H9 (cell line): Measurements from ENCODE around the gene BACE2. TPM values are rescaled to one million over a fixed set of nuclear protein-coding genes. Genes with fewer than 3 reads are reported as not detected.
A peak's percentile ranks its signal among the peaks of the same experiment; 100 is the strongest.

ENCODE experiments used
- DNase-seq: peaks from one replicate; pipeline ENCODE4 v3.0.0-alpha.2; 2017
- H2AFZ ChIP-seq: one replicate; pipeline ENCODE4 v1.6.1; 2013; ENCODE audit warnings: mild to moderate bottlenecking, low read length, control low read depth, moderate library complexity
- H2AK5ac ChIP-seq: 2 replicates; pipeline ENCODE4 v1.6.1; 2013; ENCODE audit warnings: low read length, control low read depth, mixed read lengths; ENCODE audit not compliant: insufficient read length
- H2BK120ac ChIP-seq: one replicate; pipeline ENCODE4 v1.6.1; 2013; ENCODE audit warnings: low read depth, mild to moderate bottlenecking, low read length, control low read depth, inconsistent platforms; ENCODE audit not compliant: poor library complexity, severe bottlenecking
- H2BK12ac ChIP-seq: 2 replicates; pipeline ENCODE4 v1.6.1; 2013; ENCODE audit warnings: low read length, control low read depth, mixed read lengths, low read depth; ENCODE audit not compliant: insufficient read length
- H2BK15ac ChIP-seq: 2 replicates; pipeline ENCODE4 v1.6.1; 2013; ENCODE audit warnings: low read depth, low read length, control low read depth
- H2BK20ac ChIP-seq: one replicate; pipeline ENCODE4 v1.6.1; 2013; ENCODE audit warnings: low read depth, mild to moderate bottlenecking, low read length, control low read depth, inconsistent platforms; ENCODE audit not compliant: poor library complexity, severe bottlenecking
- H2BK5ac ChIP-seq: 2 replicates; pipeline ENCODE4 v1.6.1; 2013; ENCODE audit warnings: low read length, control low read depth, mixed read lengths; ENCODE audit not compliant: insufficient read length
- H3K14ac ChIP-seq: 2 replicates; pipeline ENCODE4 v1.6.1; 2013; ENCODE audit warnings: low read length, control low read depth; ENCODE audit not compliant: insufficient read depth
- H3K18ac ChIP-seq: 2 replicates; pipeline ENCODE4 v1.6.1; 2013; ENCODE audit warnings: low read depth, mild to moderate bottlenecking, mixed read lengths, low read length, control low read depth; ENCODE audit not compliant: insufficient read length
- H3K23ac ChIP-seq: 2 replicates; pipeline ENCODE4 v1.6.1; 2013; ENCODE audit warnings: low read length, control low read depth, mixed read lengths, low read depth; ENCODE audit not compliant: insufficient read length
- H3K23me2 ChIP-seq: 2 replicates; pipeline ENCODE4 v1.6.1; 2013; ENCODE audit warnings: low read depth, mild to moderate bottlenecking, mixed read lengths, low read length, control low read depth; ENCODE audit not compliant: insufficient read length, poor library complexity, severe bottlenecking
- H3K27ac ChIP-seq: 2 replicates; pipeline ENCODE4 v1.5.1; 2013; ENCODE audit warnings: low read length, control low read depth, mixed read lengths, low read depth; ENCODE audit not compliant: insufficient read length
- H3K27me3 ChIP-seq: 2 replicates; pipeline ENCODE4 v1.6.1; 2013; ENCODE audit warnings: low read length, control low read depth, inconsistent platforms; ENCODE audit not compliant: insufficient read depth
- H3K4ac ChIP-seq: 2 replicates; pipeline ENCODE4 v1.6.1; 2013; ENCODE audit warnings: low read depth, mild to moderate bottlenecking, control low read depth, inconsistent platforms, low read length, moderate library complexity
- H3K4me1 ChIP-seq: 2 replicates; pipeline ENCODE4 v1.6.1; 2013; ENCODE audit warnings: low read length, control low read depth, inconsistent platforms; ENCODE audit not compliant: insufficient read depth
- H3K4me2 ChIP-seq: 2 replicates; pipeline ENCODE4 v1.6.1; 2013; ENCODE audit warnings: low read length, control low read depth, mixed read lengths; ENCODE audit not compliant: insufficient read length, insufficient read depth
- H3K56ac ChIP-seq: 2 replicates; pipeline ENCODE4 v1.6.1; 2013; ENCODE audit warnings: low read depth, mild to moderate bottlenecking, mixed read lengths, low read length, control low read depth; ENCODE audit not compliant: insufficient read length
- H3K79me1 ChIP-seq: 2 replicates; pipeline ENCODE4 v1.6.1; 2013; ENCODE audit warnings: low read depth, mild to moderate bottlenecking, moderate library complexity, low read length, control low read depth, inconsistent platforms; ENCODE audit not compliant: insufficient read depth, poor library complexity, severe bottlenecking
- H3K79me2 ChIP-seq: 2 replicates; pipeline ENCODE4 v1.6.1; 2013; ENCODE audit warnings: low read length, control low read depth, inconsistent platforms; ENCODE audit not compliant: insufficient read depth
- H3K9ac ChIP-seq: 2 replicates; pipeline ENCODE4 v1.6.1; 2013; ENCODE audit warnings: low read length, control low read depth, mixed read lengths; ENCODE audit not compliant: insufficient read length; ENCODE audit errors: extremely low read depth
- H3K9me3 ChIP-seq: one replicate; pipeline ENCODE4 v1.6.1; 2013; ENCODE audit warnings: low read depth, low read length, inconsistent platforms; ENCODE audit not compliant: control insufficient read depth
- H3T11ph ChIP-seq: one replicate; pipeline ENCODE4 v1.6.1; 2013; ENCODE audit warnings: mild to moderate bottlenecking, low read length, control low read depth, inconsistent platforms
- H4K20me1 ChIP-seq: one replicate; pipeline ENCODE4 v1.6.1; 2013; ENCODE audit not compliant: control insufficient read depth, insufficient read length, insufficient read depth
- H4K5ac ChIP-seq: 2 replicates; pipeline ENCODE4 v1.6.1; 2013; ENCODE audit warnings: low read depth, mild to moderate bottlenecking, mixed read lengths, low read length, control low read depth; ENCODE audit not compliant: insufficient read length
- H4K8ac ChIP-seq: replicated peaks from 2 replicates; pipeline ENCODE4 v1.6.1; 2013; ENCODE audit warnings: low read length, control low read depth, mixed read lengths, low read depth; ENCODE audit not compliant: insufficient read length
- H4K91ac ChIP-seq: 2 replicates; pipeline ENCODE4 v1.6.1; 2013; ENCODE audit warnings: low read depth, mild to moderate bottlenecking, moderate library complexity, mixed read lengths, low read length, control low read depth; ENCODE audit not compliant: insufficient read length
- H3K27ac Mint-ChIP-seq, 3 experiments: 2 replicates in 2 of 3; 3 replicates in 1 of 3; pipeline ENCODE4 v1.8.0; 2020 to 2021; ENCODE audit warnings: mixed read lengths in 3 of 3, mild to moderate bottlenecking in 1 of 3, moderate library complexity in 1 of 3
- H3K27me3 Mint-ChIP-seq: 2 replicates; pipeline ENCODE4 v1.8.0; 2021; ENCODE audit warnings: low read depth, mild to moderate bottlenecking, moderate library complexity, mixed read lengths
- H3K36me3 Mint-ChIP-seq, 3 experiments: 2 replicates in 2 of 3; 3 replicates in 1 of 3; pipeline ENCODE4 v1.8.0; 2020 to 2021; ENCODE audit warnings: low read depth in 3 of 3, mixed read lengths in 3 of 3; ENCODE audit not compliant: insufficient read depth in 1 of 3
- H3K4me1 Mint-ChIP-seq, 2 experiments: 2 replicates each; pipeline ENCODE4 v1.8.0; 2020; ENCODE audit warnings: mixed read lengths in 2 of 2
- H3K4me3 Mint-ChIP-seq, 2 experiments: 2 replicates in 1 of 2; 3 replicates in 1 of 2; pipeline ENCODE4 v1.8.0; 2020 to 2021; ENCODE audit warnings: mild to moderate bottlenecking in 2 of 2, mixed read lengths in 2 of 2, moderate library complexity in 1 of 2
- H3K9me3 Mint-ChIP-seq, 2 experiments: 2 replicates in 1 of 2; 3 replicates in 1 of 2; pipeline ENCODE4 v1.8.0; 2020; ENCODE audit warnings: mild to moderate bottlenecking in 2 of 2, mixed read lengths in 2 of 2, moderate library complexity in 1 of 2
- WGBS: extraction: QIAGEN DNeasy Blood & Tissue Kit; methylation state at CpG from one replicate; pipeline ENCODE4 v1.1.7; 2013; ENCODE audit warnings: missing lambda C conversion rate, low lambda C conversion rate, mixed read lengths; ENCODE audit not compliant: insufficient read length; ENCODE audit errors: extremely low coverage; 5-methylcytosine and 5-hydroxymethylcytosine counted together
- total RNA-seq: library from RNA; stranded (reverse); gene quantifications from 2 replicates; pipeline ENCODE4 v1.2.1, GENCODE V29; 2021
- TF ChIP-seq, protein P1 (sequence below): fragments of 200-600 bp; sonication (generic); conservative IDR thresholded peaks from 3 replicates; pipeline ENCODE4 v1.8.0; 2021; ENCODE audit warnings: antibody characterized with exemption, mild to moderate bottlenecking

Gene BACE2
- total RNA-seq, 1 experiment from 2014 or later: 8.0 TPM

DNA sequence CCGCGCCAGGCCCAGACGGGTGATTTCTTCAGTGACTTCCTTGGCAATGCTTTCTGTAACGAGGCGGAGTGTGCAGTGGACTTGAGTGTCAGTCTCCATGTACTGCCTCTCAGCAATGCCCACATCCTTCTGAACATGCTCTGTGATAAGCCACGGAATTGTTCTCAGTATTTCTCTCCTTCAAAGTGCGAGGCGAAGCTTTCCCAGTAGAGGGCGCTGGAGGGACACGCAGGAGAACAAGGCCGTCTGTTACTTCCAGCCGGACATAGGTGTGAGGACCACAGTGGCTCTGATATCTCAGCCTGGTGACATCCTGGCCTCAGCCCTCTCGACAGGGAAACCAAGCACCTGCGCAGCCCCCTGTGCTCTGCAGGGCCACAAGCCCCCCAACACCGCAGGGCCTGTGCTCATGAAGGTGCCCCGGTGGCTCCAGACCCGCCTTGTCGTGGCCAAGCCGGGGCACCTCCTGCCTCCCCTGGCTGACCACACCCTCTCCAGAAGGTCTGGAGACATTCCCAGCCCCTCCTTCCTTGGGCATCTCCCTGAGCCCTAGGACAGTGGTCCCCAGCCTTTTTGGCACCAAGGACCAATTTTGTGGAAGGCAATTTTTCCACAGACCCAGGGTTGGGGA is 46.1 kb upstream of the BACE2 start:
- no peak overlapping the region for H2BK12ac ChIP-seq
- Mint-ChIP-seq H3K4me3 (no peak overlapping the region), H3K36me3 (peaks cover 0 to 2% (median 0%) of the 10 kb centered on the region in 3 experiments; a peak in 1 of 7 replicates), H3K27ac (no peak overlapping the region; a peak in 1 of 7 replicates), H3K27me3 (peaks cover 25% of the 10 kb centered on the region), H3K9me3 (peaks cover 3 to 5% of the 10 kb centered on the region in 2 experiments; a peak in 3 of 5 replicates), H3K4me1 (peaks cover 0 to 2% of the 10 kb centered on the region in 2 experiments; a peak in 1 of 4 replicates)
- H2BK120ac ChIP-seq: no peak overlapping the region
- H4K91ac ChIP-seq: no peak overlapping the region
- no peaks in the 10 kb centered on the region for H3K9me3 ChIP-seq
- no peak overlapping the region for H3K23ac ChIP-seq
- no peak overlapping the region for H3T11ph ChIP-seq
- no peak overlapping the region for H2AFZ ChIP-seq
- H4K8ac ChIP-seq: no peak overlapping the region
- TF ChIP-seq, protein P1, sequence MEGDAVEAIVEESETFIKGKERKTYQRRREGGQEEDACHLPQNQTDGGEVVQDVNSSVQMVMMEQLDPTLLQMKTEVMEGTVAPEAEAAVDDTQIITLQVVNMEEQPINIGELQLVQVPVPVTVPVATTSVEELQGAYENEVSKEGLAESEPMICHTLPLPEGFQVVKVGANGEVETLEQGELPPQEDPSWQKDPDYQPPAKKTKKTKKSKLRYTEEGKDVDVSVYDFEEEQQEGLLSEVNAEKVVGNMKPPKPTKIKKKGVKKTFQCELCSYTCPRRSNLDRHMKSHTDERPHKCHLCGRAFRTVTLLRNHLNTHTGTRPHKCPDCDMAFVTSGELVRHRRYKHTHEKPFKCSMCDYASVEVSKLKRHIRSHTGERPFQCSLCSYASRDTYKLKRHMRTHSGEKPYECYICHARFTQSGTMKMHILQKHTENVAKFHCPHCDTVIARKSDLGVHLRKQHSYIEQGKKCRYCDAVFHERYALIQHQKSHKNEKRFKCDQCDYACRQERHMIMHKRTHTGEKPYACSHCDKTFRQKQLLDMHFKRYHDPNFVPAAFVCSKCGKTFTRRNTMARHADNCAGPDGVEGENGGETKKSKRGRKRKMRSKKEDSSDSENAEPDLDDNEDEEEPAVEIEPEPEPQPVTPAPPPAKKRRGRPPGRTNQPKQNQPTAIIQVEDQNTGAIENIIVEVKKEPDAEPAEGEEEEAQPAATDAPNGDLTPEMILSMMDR: peak; percentile 92
- H2BK5ac ChIP-seq: no peak overlapping the region
- H3K27ac ChIP-seq: no peak overlapping the region
- H3K27me3 ChIP-seq: no peaks in the 10 kb centered on the region
- no peak overlapping the region for H3K9ac ChIP-seq
- H2AK5ac ChIP-seq: no peak overlapping the region
- no peaks in the 10 kb centered on the region for H4K20me1 ChIP-seq
- no peaks in the 10 kb centered on the region for H3K4me1 ChIP-seq
- no CpG with 5 or more reads among the region's 19 CpGs for WGBS
- no peak overlapping the region for H3K4ac ChIP-seq
- no peak overlapping the region for H3K56ac ChIP-seq
- H3K23me2 ChIP-seq: no peaks in the 10 kb centered on the region
- no peak overlapping the region for H4K5ac ChIP-seq
- no peak overlapping the region for H2BK15ac ChIP-seq
- no peak overlapping the region for H2BK20ac ChIP-seq
- no peaks in the 10 kb centered on the region for H3K79me1 ChIP-seq
- no peak overlapping the region for H3K14ac ChIP-seq
- no peaks in the 10 kb centered on the region for H3K79me2 ChIP-seq
- DNase-seq: peak; percentile 87
- H3K4me2 ChIP-seq: no peak overlapping the region
- H3K18ac ChIP-seq: no peak overlapping the region
